ENCODE measurements around the gene ADORA1.

The ADORA1 gene

GRCh38 chr1:203082571-203083462, 44.7 kb upstream of the ADORA1 start:
- no peak overlapping the region for H3K4me3 ChIP-seq (ENCODE audit: low read length)
- DNase-seq (ENCODE audit: low read depth) = no peak
- TF ChIP-seq CTCF (conservative IDR thresholded peaks at IDR 0.05; ENCODE audit: low read length) = no peak

- DNase-seq (ENCODE audit: low read depth) = no peak
- H3K4me3 ChIP-seq (ENCODE audit: low read length) = no peak overlapping the region
- TF ChIP-seq CTCF (conservative IDR thresholded peaks at IDR 0.05; ENCODE audit: low read length) = no peak
Observed at GRCh38 chr1:203083463-203083921, 44.0 kb upstream of the ADORA1 start.

GRCh38 chr1:203084588-203085527, 42.7 kb upstream of the ADORA1 start:
- DNase-seq (ENCODE audit: low read depth) = no peak

GRCh38 chr1:203085528-203086406, 41.8 kb upstream of the ADORA1 start, which contains the start of gene MYOG:
TSS of gene MYOG (minus strand) at chr1:203086012. CDS start at chr1:203085961, 51 bp downstream.
- TF ChIP-seq CTCF (conservative IDR thresholded peaks at IDR 0.05; ENCODE audit: low read length) = no peak

More at GRCh38 chr1:203084588-203085527, 42.7 kb upstream of the ADORA1 start:
- H3K4me3 ChIP-seq (ENCODE audit: low read length) = no peak overlapping the region
- TF ChIP-seq CTCF (conservative IDR thresholded peaks at IDR 0.05; ENCODE audit: low read length) = peak; percentile 38

GRCh38 chr1:203086992-203087763, 40.3 kb upstream of the ADORA1 start:
- no peak overlapping the region for H3K4me3 ChIP-seq (ENCODE audit: low read length)
- DNase-seq (ENCODE audit: low read depth) = no peak
- TF ChIP-seq CTCF (conservative IDR thresholded peaks at IDR 0.05; ENCODE audit: low read length) = no peak

More at GRCh38 chr1:203085528-203086406, 41.8 kb upstream of the ADORA1 start, which contains the start of gene MYOG:
- DNase-seq (ENCODE audit: low read depth) = no peak
- no peak within 1 kb of the TSS for H3K4me3 ChIP-seq (ENCODE audit: low read length)
